Activated T-cell treated with anti-CD3 and anti-CD28 coated beads, Interleukin-2, amount 50 U/mL, for 24 hours (primary cell): ENCODE data around the gene TADA2B.

Source experiments
- DNase-seq: peaks from one replicate; pipeline ENCODE4 v3.0.0-alpha.2; 2020
- H3K27ac Mint-ChIP-seq: 2 replicates; pipeline ENCODE4 v1.8.0; 2020; ENCODE audit warnings: mild to moderate bottlenecking, mixed read lengths
- H3K27me3 Mint-ChIP-seq: 2 replicates; pipeline ENCODE4 v1.8.0; 2020; ENCODE audit warnings: mixed read lengths
- H3K36me3 Mint-ChIP-seq: 2 replicates; pipeline ENCODE4 v1.8.0; 2020; ENCODE audit warnings: low read depth, mixed read lengths
- H3K4me1 Mint-ChIP-seq: 2 replicates; pipeline ENCODE4 v1.8.0; 2020; ENCODE audit warnings: low read depth, mixed read lengths
- H3K4me3 Mint-ChIP-seq: 2 replicates; pipeline ENCODE4 v1.8.0; 2020; ENCODE audit warnings: mild to moderate bottlenecking, moderate library complexity, mixed read lengths
- H3K9me3 Mint-ChIP-seq: 2 replicates; pipeline ENCODE4 v1.8.0; 2020; ENCODE audit warnings: mixed read lengths

The TADA2B gene

DNA sequence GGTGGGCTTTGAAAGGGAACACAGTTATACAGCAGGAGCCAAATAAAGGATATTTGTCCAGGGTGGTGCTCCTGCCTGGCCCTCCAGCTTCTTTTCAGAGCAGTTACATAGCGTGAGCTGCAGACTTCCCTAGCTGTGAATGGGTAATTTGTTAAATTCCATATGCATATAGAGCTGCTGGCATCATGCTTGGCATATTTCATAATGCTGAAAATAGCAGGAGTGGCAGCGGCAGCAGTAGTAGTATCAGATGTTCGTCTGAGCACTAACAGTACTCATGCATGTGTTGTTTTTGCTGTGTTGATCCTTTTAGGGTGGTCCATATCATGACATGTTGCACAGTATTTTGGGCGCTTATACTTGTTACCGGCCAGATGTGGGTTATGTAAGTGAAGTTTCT lies 33.6 kb upstream of the TADA2B start:
- H3K36me3 Mint-ChIP-seq = peaks cover 84% of the 10 kb centered on the region
- no peak overlapping the region for H3K4me3 Mint-ChIP-seq
- no peaks in the 10 kb centered on the region for H3K9me3 Mint-ChIP-seq
- no peak for DNase-seq
- peaks cover 4% of the 10 kb centered on the region for H3K4me1 Mint-ChIP-seq
- no peaks in the 10 kb centered on the region for H3K27me3 Mint-ChIP-seq
- H3K27ac Mint-ChIP-seq = no peak overlapping the region

DNA sequence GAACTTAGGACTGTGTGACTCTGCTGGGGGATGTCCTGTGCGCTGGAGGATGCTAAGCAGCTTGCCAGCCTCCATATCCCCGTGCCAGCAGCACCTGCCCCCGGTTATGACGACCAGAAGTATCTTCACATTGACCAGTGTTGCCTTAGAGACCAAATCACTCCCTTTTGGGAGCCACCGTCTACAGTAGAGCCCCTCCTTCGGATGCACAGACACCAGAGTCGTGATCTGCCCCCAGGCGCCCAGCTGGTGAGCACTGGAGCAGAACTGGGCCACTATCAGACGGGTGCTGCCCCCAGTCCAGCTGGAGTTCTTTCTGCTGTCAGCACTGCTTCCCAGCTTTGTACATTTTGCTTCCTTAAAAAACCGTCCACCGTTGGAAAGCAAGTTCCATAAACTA lies 30.0 kb upstream of the TADA2B start:
- Mint-ChIP-seq H3K36me3 (peaks cover 92% of the 10 kb centered on the region), H3K27ac (no peak overlapping the region), H3K4me3 (no peak overlapping the region), H3K27me3 (no peaks in the 10 kb centered on the region), H3K9me3 (no peaks in the 10 kb centered on the region), H3K4me1 (no peaks in the 10 kb centered on the region)
- DNase-seq = no peak

DNA sequence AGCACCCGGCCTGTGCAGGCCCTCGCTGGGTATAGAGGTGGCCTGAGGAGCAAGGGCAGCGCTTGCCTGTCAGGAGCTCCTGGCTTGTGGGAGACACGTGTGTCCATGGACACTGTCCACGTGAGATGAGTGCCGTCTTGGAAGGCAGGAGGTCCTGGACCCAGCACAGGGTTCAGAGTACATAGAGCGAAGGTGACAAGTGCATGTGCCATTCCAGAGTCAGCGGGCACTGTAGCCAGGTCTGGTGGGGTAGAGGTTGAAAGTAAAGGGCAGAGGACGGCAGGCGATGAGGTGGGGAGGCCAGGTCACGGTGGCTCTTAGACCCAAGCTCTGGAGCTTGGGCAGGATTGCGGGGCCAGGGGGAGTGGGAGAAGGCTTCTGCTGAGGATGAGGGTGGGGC lies 28.4 kb upstream of the TADA2B start:
- Mint-ChIP-seq H3K4me1 (no peaks in the 10 kb centered on the region), H3K9me3 (no peaks in the 10 kb centered on the region), H3K27ac (peak overlapping the region; percentile 18), H3K36me3 (peaks cover 91% of the 10 kb centered on the region), H3K27me3 (no peaks in the 10 kb centered on the region), H3K4me3 (no peak overlapping the region)
- DNase-seq = no peak

DNA sequence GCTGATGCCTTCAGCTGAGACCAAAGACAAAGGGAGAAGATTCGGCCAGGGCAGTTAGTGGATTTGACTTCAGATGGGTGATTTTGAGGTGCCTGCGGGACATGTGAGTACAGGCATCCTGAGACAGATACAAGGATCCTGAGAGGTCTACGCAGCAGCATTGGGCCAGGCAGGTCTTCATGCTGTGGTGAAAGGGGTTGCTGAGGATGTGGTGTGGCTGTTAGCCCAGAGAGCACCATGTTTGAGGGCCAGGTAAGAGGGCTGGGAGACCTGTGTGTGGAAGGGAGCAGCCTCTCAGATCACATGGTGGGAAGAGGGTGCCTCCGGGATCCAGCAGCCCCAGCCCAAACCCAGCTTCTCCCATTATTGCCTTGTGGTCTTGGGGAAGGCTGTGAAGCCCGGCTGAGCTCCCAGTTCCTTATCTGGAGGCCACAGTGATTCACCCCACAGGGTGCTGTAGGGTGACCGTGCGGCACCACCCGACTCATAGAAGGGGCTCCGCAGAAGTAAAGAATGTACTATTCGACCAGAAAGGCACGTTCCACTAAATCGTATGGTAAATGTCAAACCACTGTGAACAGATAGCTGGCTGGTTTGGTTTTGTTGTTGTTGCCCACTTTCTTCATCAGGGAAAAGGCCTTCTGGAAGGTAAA lies 27.7 kb upstream of the TADA2B start:
- no peak for DNase-seq
- Mint-ChIP-seq H3K9me3 (no peaks in the 10 kb centered on the region), H3K4me1 (no peaks in the 10 kb centered on the region), H3K36me3 (peaks cover 91% of the 10 kb centered on the region), H3K4me3 (no peak overlapping the region), H3K27ac (peak overlapping the region; percentile 5), H3K27me3 (no peaks in the 10 kb centered on the region)

DNA sequence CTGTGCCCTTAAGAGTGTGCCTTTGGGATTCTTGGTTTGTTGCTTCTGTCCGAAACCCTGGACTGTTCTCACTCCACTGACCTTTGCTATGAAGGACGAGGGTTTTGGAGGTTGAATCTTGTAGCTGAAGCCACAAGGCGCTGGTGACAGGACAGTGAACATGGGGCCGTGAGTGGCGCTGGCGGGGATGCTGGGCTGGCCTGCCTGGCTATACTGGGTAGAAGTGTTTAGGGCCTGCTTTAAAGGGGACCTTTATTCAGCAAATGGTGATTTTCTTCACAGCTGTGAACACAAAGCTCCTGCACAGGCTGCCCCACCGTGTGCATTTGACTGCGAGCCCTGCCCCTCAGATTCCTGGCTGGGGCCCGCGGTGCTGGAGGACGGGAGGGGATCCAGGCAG lies 27.1 kb upstream of the TADA2B start:
- H3K36me3 Mint-ChIP-seq = peaks cover 91% of the 10 kb centered on the region
- no peaks in the 10 kb centered on the region for H3K27me3 Mint-ChIP-seq
- H3K4me1 Mint-ChIP-seq = no peaks in the 10 kb centered on the region
- DNase-seq = no peak
- H3K9me3 Mint-ChIP-seq = no peaks in the 10 kb centered on the region
- peak overlapping the region; percentile 44 for H3K27ac Mint-ChIP-seq
- no peak overlapping the region for H3K4me3 Mint-ChIP-seq

DNA sequence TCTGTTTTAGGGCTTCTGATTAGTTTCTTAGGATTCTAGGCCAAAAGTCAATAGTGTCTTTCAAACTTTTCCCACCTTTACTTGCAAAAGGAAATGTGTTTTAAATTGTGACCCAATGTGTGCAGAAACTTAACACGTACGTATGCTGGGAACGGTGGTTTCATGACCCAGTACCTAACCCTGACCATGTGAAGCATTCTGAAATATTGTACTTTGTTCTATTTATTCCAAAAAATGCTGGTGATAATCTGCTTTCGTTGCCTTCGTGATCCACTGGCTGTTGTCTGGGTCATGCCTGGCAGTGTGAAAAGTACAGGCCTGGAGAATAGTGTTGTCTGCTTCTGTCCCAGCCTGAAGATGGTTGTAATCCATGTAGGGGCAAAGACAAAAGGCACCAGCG lies 26.7 kb upstream of the TADA2B start:
- Mint-ChIP-seq H3K4me3 (no peak overlapping the region), H3K27ac (no peak overlapping the region), H3K4me1 (no peaks in the 10 kb centered on the region), H3K9me3 (no peaks in the 10 kb centered on the region), H3K27me3 (no peaks in the 10 kb centered on the region), H3K36me3 (peaks cover 90% of the 10 kb centered on the region)
- no peak for DNase-seq

DNA sequence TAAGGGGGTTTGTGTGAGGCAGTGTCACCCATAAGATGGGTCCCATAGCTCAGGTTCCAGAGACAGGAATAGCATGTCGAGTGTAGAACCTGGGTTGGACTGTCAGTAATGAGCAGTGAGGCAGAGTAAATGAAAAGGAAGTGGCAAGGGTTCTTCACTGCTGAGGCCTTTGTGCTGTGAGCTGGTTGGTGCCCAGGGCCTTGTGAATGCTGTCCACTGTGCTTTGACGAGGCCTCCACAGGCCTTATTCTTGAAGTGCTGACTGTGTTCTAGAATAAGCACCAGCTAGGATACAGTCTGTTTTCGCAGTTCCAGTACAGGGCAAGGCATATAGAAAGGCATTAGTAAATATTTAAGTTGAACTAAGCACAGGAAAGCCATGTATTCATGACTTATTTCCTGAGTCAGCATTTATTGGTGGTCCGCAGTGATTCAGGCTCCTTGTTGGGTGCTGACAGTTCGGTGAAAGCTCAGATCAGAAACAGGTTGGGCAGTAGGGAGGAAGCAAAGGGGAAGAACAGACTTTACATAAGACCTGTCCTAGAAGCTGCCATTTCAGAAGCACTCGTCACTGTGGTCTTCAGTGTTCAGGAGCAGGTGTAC lies 25.6 kb upstream of the TADA2B start:
- Mint-ChIP-seq H3K27ac (peak overlapping the region; percentile 29), H3K36me3 (peaks cover 92% of the 10 kb centered on the region)
- no peak for DNase-seq

DNA sequence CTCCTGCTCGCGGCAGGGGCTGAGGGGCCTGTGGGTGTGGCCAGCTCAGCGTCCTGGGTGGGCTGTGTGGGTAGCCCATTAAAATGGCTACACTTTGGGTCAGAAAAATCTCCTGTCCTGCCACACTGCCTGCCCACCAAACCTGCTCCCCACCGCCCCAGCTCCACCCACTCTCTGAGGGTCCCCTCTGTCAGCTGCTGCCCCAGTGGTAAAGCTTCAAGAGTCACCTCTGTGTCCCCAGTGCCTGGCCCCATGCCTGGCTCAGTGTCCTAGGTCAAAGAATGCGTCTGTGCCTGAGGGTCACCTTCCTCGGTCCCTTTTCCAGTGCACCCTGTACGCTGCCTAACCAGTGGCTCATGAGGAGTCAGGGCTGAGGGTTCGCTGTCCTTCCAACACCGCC lies 24.9 kb upstream of the TADA2B start:
- H3K4me3 Mint-ChIP-seq = no peak overlapping the region
- no peak overlapping the region for H3K27ac Mint-ChIP-seq
- H3K27me3 Mint-ChIP-seq = no peaks in the 10 kb centered on the region

More for the DNA sequence above, 25.6 kb upstream of the TADA2B start:
- no peaks in the 10 kb centered on the region for H3K4me1 Mint-ChIP-seq
- no peaks in the 10 kb centered on the region for H3K27me3 Mint-ChIP-seq
- no peaks in the 10 kb centered on the region for H3K9me3 Mint-ChIP-seq
- no peak overlapping the region for H3K4me3 Mint-ChIP-seq

DNA sequence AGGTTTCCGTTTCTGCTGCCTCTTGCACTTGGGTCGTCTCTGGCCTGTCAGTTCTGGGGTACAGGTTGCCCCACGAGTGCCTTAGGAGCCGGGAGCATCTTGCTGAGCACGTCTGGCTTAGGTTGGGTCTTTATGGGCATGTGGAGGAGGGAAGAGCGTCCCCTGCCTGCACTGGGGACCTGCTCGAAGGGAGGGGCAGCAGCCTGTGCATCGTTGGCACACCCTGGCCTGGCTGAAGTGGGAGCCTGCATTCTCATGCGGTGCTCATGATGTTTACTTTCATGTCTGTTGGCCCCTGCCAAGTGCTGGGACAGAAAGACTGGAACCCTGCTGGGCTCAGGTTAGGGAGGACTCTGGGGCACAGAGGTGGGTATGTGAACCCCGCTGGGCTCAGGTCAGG lies 23.8 kb upstream of the TADA2B start:
- DNase-seq = no peak
- Mint-ChIP-seq H3K4me1 (no peaks in the 10 kb centered on the region), H3K36me3 (peaks cover 90% of the 10 kb centered on the region), H3K27me3 (no peaks in the 10 kb centered on the region), H3K4me3 (no peak overlapping the region), H3K9me3 (no peaks in the 10 kb centered on the region), H3K27ac (peak overlapping the region; percentile 28)

More for the DNA sequence above, 24.9 kb upstream of the TADA2B start:
- Mint-ChIP-seq H3K4me1 (no peaks in the 10 kb centered on the region), H3K9me3 (no peaks in the 10 kb centered on the region), H3K36me3 (peaks cover 90% of the 10 kb centered on the region)
- DNase-seq = no peak

DNA sequence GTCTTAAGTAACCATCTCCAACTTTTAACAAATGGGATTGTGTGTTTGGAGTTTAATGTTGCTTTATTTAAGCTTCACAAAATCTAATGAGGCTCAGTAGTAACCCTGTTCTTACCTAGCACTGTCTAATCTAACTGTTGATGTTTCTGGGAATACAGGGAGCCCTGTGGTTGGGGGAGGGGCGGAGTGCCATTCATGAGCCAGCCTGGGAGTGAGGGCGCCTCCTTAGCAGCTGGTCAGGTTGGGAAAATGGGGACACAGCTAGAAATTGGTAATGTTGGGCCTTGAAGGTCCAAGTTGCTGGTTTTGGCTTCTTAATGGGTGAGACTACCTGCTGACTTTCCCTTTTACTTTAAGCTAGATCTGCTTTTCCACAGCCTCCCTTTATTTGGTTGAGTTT lies 22.9 kb upstream of the TADA2B start:
- H3K27ac Mint-ChIP-seq = no peak overlapping the region
- peaks cover 90% of the 10 kb centered on the region for H3K36me3 Mint-ChIP-seq
- H3K4me1 Mint-ChIP-seq = no peaks in the 10 kb centered on the region
- DNase-seq = no peak
- no peak overlapping the region for H3K4me3 Mint-ChIP-seq
- H3K9me3 Mint-ChIP-seq = no peaks in the 10 kb centered on the region
- no peaks in the 10 kb centered on the region for H3K27me3 Mint-ChIP-seq

DNA sequence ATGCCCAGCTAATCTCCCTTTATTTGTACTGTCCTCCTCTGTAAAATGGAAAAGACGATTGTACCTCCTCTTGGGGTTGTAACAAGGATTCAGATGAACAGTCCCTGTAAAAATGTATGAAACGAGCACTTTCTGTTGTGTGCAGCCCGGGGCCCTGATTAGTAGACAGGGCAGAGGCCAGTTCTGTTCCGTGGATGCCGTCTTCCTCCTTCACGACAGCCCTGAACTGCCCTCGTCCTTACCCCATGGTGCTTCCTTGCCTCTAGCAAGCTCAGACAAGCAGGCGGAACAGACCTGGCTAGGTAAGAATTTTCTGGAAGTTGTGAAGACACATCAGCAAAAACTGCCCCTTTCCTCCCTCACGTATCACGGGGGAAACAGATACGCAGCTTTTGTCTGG lies 22.3 kb upstream of the TADA2B start:
- no peak overlapping the region for H3K4me3 Mint-ChIP-seq
- no peak for DNase-seq
- peaks cover 90% of the 10 kb centered on the region for H3K36me3 Mint-ChIP-seq
- H3K4me1 Mint-ChIP-seq = no peaks in the 10 kb centered on the region
- H3K9me3 Mint-ChIP-seq = no peaks in the 10 kb centered on the region
- H3K27me3 Mint-ChIP-seq = no peaks in the 10 kb centered on the region
- peak overlapping the region; percentile 16 for H3K27ac Mint-ChIP-seq

DNA sequence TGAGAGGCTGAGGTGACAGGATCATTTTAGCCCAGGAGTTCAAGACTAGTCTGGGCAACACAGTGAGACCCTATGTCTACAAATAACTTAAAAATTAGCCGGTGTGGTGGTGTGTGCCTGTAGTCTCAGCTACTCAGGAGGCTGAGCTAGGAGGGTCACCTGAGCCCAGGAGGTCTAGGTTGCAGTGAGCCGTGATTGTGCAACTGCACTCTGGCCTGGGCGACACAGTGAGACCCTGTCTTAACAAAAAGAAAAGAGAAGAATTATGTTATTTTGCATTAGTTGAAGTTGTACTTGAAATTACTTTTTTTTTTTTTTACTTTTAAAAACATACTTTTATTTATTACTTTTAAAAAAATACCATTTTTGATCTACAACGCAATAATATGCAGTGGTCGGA lies 21.8 kb upstream of the TADA2B start:
- H3K36me3 Mint-ChIP-seq = peaks cover 90% of the 10 kb centered on the region
- no peak for DNase-seq
- no peak overlapping the region for H3K4me3 Mint-ChIP-seq
- H3K27me3 Mint-ChIP-seq = no peaks in the 10 kb centered on the region
- no peaks in the 10 kb centered on the region for H3K4me1 Mint-ChIP-seq
- no peaks in the 10 kb centered on the region for H3K9me3 Mint-ChIP-seq
- peak overlapping the region; percentile 37 for H3K27ac Mint-ChIP-seq

DNA sequence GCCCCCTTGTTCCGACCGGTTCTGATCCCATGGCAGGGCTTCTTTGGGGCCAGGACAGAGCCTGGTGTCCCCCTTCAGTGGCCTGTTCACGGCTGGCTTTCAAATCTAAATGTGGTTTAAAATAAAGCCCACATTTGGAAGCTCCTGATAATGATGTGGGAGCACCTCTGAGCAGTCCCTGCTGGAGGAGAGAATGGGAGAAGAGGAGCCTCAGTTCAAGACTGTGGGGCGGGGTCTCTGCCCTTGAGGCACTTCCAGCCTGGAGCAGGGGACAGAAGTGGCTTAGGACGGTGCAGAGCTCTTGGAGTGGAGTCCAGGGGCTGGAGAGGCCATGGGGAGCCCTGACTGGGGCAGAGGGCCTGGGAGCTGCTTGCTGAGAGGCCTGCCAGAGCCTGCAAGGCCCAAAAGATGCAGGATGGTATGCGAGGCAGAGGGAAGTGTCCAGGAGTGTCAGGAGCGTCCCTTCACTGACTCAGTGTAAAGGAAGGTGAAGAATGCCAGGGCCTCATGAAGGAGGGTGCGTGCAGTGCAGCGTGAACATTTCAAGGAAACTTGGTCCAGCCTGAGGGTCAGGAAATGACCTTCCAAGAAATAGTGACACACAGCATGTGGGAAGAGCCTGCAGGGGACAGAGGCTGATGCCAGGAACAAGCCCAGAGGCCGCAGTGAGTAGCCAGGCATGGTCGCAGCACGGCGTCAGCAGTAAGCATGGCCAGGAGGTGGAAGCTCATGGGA lies 21.1 kb upstream of the TADA2B start:
- no peaks in the 10 kb centered on the region for H3K4me1 Mint-ChIP-seq
- H3K27me3 Mint-ChIP-seq = no peaks in the 10 kb centered on the region
- no peaks in the 10 kb centered on the region for H3K9me3 Mint-ChIP-seq
- no peak for DNase-seq
- H3K4me3 Mint-ChIP-seq = no peak overlapping the region
- no peak overlapping the region for H3K27ac Mint-ChIP-seq
- H3K36me3 Mint-ChIP-seq = peaks cover 90% of the 10 kb centered on the region

DNA sequence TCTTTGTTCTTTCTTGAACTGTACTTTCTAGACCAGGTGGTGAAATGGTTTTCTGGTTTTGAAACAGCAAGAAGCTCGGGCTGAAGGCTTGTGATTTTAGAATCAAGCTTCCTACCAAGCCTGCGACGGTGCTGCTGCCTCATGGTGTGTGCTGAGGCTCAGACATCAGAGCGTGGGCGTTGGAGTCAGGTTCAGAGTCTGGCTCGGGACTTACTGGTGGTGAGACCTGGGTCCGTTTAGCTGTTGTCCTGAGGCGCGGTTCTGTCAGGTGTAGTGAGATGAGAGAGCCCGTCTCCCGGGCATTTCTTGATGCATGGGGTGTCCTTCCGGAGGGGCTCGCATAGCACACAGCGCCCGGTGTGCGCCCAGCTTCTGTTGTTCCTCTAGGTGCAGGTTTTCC lies 19.7 kb upstream of the TADA2B start:
- no peak for DNase-seq
- Mint-ChIP-seq H3K9me3 (no peaks in the 10 kb centered on the region), H3K4me1 (no peaks in the 10 kb centered on the region), H3K36me3 (peaks cover 87% of the 10 kb centered on the region), H3K4me3 (no peak overlapping the region), H3K27me3 (no peaks in the 10 kb centered on the region), H3K27ac (no peak overlapping the region)

DNA sequence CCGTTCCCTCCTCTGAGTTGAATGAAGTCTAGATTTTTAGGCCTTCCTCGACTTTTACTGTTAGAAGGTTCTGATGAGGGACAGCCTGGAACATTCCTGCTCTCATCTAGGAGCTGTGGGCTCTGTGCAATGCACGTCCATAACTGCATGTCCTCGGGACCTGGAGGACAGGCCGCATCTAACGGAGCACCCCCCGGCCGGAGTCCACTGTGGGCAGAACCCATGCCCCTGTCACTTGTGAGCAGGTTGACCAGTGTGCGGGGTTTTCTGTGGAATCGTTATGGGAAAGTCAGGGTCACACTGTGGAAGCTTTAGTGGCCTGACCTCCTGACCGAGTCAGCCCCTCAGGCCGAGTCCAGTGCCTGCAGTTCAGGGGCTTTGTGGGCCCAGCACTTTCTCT lies 19.3 kb upstream of the TADA2B start:
- DNase-seq = no peak

More for the DNA sequence above, 19.3 kb upstream of the TADA2B start:
- Mint-ChIP-seq H3K36me3 (peaks cover 87% of the 10 kb centered on the region), H3K27me3 (no peaks in the 10 kb centered on the region), H3K4me3 (no peak overlapping the region), H3K9me3 (no peaks in the 10 kb centered on the region), H3K27ac (no peak overlapping the region), H3K4me1 (no peaks in the 10 kb centered on the region)
